ENCODE measurements around the gene ZC3H14.

The ZC3H14 gene

GRCh38 chr14:88565427-88565826 lies 2.6 kb downstream of the ZC3H14 start:
- Histone ChIP-seq H3K36me3 (ENCODE audit: control insufficient read depth in 2 of 2, insufficient read depth in 1 of 2, low read length in 2 of 2) (peaks cover 38 to 39% of the 10 kb centered on the region in 2 experiments), H3K4me3 (ENCODE audit: low read depth, low read length) (no peak overlapping the region), H3K4me1 (ENCODE audit: control insufficient read depth, insufficient read depth, low read length) (peaks cover 5% of the 10 kb centered on the region), H3K9me3 (ENCODE audit: control insufficient read depth, insufficient read depth, low read depth, low read length) (no peaks in the 10 kb centered on the region), H3K27ac (ENCODE audit: extremely low read depth, low read depth, low read length) (no peak overlapping the region)
- TF ChIP-seq ZNF391 (tag by site-specific recombination; IDR thresholded peaks at IDR 0.05; ENCODE audit: borderline replicate concordance, low read depth): no peak
- no peak for TF ChIP-seq ZNF664 (tag by site-specific recombination; IDR thresholded peaks at IDR 0.05)
- no peak for TF ChIP-seq ZNF747 (tag by site-specific recombination; IDR thresholded peaks at IDR 0.05)
- ChIA-PET CTCF (interaction anchor here (0.9 to 1.5 kb wide), 2 partner anchors 10 to 41 kb away, joined by 4 to 5 read pairs; no protein-coding TSS in a partner anchor), POLR2A (no interaction called here)

- Histone ChIP-seq H3K4me1 (ENCODE audit: control insufficient read depth, insufficient read depth, low read length) (peaks cover 5% of the 10 kb centered on the region), H3K36me3 (ENCODE audit: control insufficient read depth in 2 of 2, insufficient read depth in 1 of 2, low read length in 2 of 2) (peaks cover 64% of the 10 kb centered on the region in 2 experiments), H3K27ac (ENCODE audit: extremely low read depth, low read depth, low read length) (no peak overlapping the region), H3K4me3 (ENCODE audit: low read depth, low read length) (no peak overlapping the region), H3K9me3 (ENCODE audit: control insufficient read depth, insufficient read depth, low read depth, low read length) (no peaks in the 10 kb centered on the region)
- ChIA-PET CTCF (interaction anchor here (1.3 kb wide), 1 partner anchor 379 kb away, joined by 3 read pairs; no protein-coding TSS in a partner anchor), POLR2A (no interaction called here)
- TF ChIP-seq ZNF639 (tag by site-specific recombination; IDR thresholded peaks at IDR 0.05) (no peak), ZNF394 (tag by site-specific recombination; IDR thresholded peaks at IDR 0.05; ENCODE audit: borderline replicate concordance) (no peak), ZNF138 (tag by site-specific recombination; IDR thresholded peaks at IDR 0.05; ENCODE audit: borderline replicate concordance) (no peak), ZNF645 (tag by site-specific recombination; IDR thresholded peaks at IDR 0.05) (no peak), ZNF26 (tag by site-specific recombination; IDR thresholded peaks at IDR 0.05) (no peak), ZNF341 (tag by site-specific recombination; IDR thresholded peaks at IDR 0.05; ENCODE audit: low read depth) (no peak), ZNF76 (tag by site-specific recombination; IDR thresholded peaks at IDR 0.05; ENCODE audit: borderline replicate concordance, low read depth) (no peak)
- TF ChIP-seq, protein P1, sequence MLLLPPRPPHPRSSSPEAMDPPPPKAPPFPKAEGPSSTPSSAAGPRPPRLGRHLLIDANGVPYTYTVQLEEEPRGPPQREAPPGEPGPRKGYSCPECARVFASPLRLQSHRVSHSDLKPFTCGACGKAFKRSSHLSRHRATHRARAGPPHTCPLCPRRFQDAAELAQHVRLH (tag by site-specific recombination; IDR thresholded peaks at IDR 0.05): no peak
- TF ChIP-seq, protein P2, sequence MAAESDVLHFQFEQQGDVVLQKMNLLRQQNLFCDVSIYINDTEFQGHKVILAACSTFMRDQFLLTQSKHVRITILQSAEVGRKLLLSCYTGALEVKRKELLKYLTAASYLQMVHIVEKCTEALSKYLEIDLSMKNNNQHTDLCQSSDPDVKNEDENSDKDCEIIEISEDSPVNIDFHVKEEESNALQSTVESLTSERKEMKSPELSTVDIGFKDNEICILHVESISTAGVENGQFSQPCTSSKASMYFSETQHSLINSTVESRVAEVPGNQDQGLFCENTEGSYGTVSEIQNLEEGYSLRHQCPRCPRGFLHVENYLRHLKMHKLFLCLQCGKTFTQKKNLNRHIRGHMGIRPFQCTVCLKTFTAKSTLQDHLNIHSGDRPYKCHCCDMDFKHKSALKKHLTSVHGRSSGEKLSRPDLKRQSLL (tag by site-specific recombination; IDR thresholded peaks at IDR 0.05): no peak
These were observed 5.4 kb downstream of the ZC3H14 start for GRCh38 chr14:88568196-88568595.

DNA sequence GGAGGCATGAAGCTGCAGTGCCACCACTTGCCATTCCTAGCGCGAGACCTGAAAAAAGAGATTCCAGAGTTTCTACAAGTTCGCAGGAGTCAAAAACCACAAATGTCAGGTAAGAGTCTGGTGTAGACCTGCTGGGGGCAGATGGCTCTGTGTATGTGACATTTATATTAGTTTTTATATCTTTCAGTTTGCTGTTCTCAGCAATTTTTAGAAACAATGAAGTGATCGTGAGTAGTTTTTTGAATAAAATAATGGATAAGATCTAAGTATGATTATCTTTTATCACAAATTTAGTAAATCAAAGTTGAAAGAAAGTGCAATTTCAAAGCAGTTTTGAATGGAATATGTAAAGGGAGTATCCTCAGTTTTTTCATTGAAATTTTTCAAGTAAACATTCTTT lies 9.3 kb downstream of the ZC3H14 start:
- no peak overlapping the region for H3K4me3 ChIP-seq (ENCODE audit: low read depth, low read length)
- H3K4me1 ChIP-seq (ENCODE audit: control insufficient read depth, insufficient read depth, low read length): no peaks in the 10 kb centered on the region
- CTCF ChIA-PET: no interaction called here
- POLR2A ChIA-PET: no interaction called here
- no peaks in the 10 kb centered on the region for H3K9me3 ChIP-seq (ENCODE audit: control insufficient read depth, insufficient read depth, low read depth, low read length)
- peaks cover 93 to 95% of the 10 kb centered on the region in 2 experiments for H3K36me3 ChIP-seq (ENCODE audit: control insufficient read depth in 2 of 2, insufficient read depth in 1 of 2, low read length in 2 of 2)
- no peak overlapping the region for H3K27ac ChIP-seq (ENCODE audit: extremely low read depth, low read depth, low read length)
- TF ChIP-seq ZNF175 (tag by site-specific recombination; IDR thresholded peaks at IDR 0.05): no peak
- TF ChIP-seq ZNF114 (tag by site-specific recombination; IDR thresholded peaks at IDR 0.05): no peak
- TF ChIP-seq ZNF518A (tag by site-specific recombination; conservative IDR thresholded peaks at IDR 0.05; ENCODE audit: low read depth): no peak
- no peak for TF ChIP-seq ZNF311 (tag by site-specific recombination; IDR thresholded peaks at IDR 0.05; ENCODE audit: borderline replicate concordance)
- no peak for TF ChIP-seq ZNF654 (tag by site-specific recombination; IDR thresholded peaks at IDR 0.05; ENCODE audit: low read depth)
- TF ChIP-seq ZNF16 (tag by site-specific recombination; IDR thresholded peaks at IDR 0.05; ENCODE audit: low read depth): no peak

Measured in HEK293 (cell line).